AG04450 (cell line): ENCODE data around the gene TTLL7. TPM values are rescaled to one million over a fixed set of nuclear protein-coding genes. Genes with fewer than 3 reads are reported as not detected.

Experiments used
- CTCF ChIA-PET: fragments of 300-600, 350-600 bp; formaldehyde crosslinking; extraction: SDS; loops from one replicate; lab custom pipeline; 2022; ENCODE audit warnings: antibody characterized with exemption, inconsistent platforms; lab: Charles Lee
- POLR2A ChIA-PET: fragments of 350-600 bp; formaldehyde crosslinking; extraction: SDS; loops from one replicate; lab custom pipeline; 2021; ENCODE audit warnings: antibody characterized with exemption, inconsistent platforms; lab: Yijun Ruan, JAX
- DNase-seq: peaks from one replicate; pipeline ENCODE4 v3.0.0-alpha.2; 2011; ENCODE audit warnings: low read depth, low spot score
- H3K27ac ChIP-seq: one replicate; pipeline ENCODE4 v1.5.1; 2012; ENCODE audit warnings: low read depth, low read length, control low read depth
- H3K27me3 ChIP-seq: one replicate; pipeline ENCODE4 v1.6.0; 2012; ENCODE audit warnings: low read length; ENCODE audit not compliant: control insufficient read depth, insufficient read depth
- H3K4me3 ChIP-seq: 2 replicates; pipeline ENCODE4 v1.5.1; 2011; ENCODE audit warnings: mild to moderate bottlenecking, low read depth, low read length, control low read depth
- H3K9me3 ChIP-seq: 2 replicates; pipeline ENCODE4 v1.5.1; 2012; ENCODE audit warnings: low read length; ENCODE audit not compliant: control insufficient read depth, insufficient read depth
- CTCF ChIP-seq: IDR thresholded peaks from 2 replicates; pipeline ENCODE4 v1.5.1; 2011; ENCODE audit warnings: low read depth, low read length, control low read depth, inconsistent platforms
- polyA plus RNA-seq: library from polyadenylated mRNA; depleted of rRNA; stranded (reverse); fragments of >200 nt; gene quantifications from 2 replicates; pipeline ENCODE4 v1.2.3, GENCODE V29; 2011

The TTLL7 gene
- polyA plus RNA-seq, 1 experiment, result 17.9 TPM

GRCh38 chr1:83845437-83846071 lies 153.4 kb downstream of the TTLL7 start:
- POLR2A ChIA-PET, result no interaction called here
- no peak for DNase-seq
- no peak for TF ChIP-seq CTCF

GRCh38 chr1:83844546-83844945 lies 154.4 kb downstream of the TTLL7 start:
- H3K4me3 ChIP-seq, result no peak overlapping the region
- H3K27me3 ChIP-seq, result peaks cover 2% of the 10 kb centered on the region
- ChIA-PET POLR2A (no interaction called here), CTCF (no interaction called here)
- no peak for DNase-seq
- TF ChIP-seq CTCF, result no peak
- H3K27ac ChIP-seq, result no peak overlapping the region
- H3K9me3 ChIP-seq, result no peaks in the 10 kb centered on the region

More at GRCh38 chr1:83845437-83846071, 153.4 kb downstream of the TTLL7 start:
- Histone ChIP-seq H3K9me3 (no peaks in the 10 kb centered on the region), H3K4me3 (no peak overlapping the region), H3K27me3 (peaks cover 4% of the 10 kb centered on the region), H3K27ac (no peak overlapping the region)
- CTCF ChIA-PET, result interaction anchor here (0.9 kb wide), 1 partner anchor 14 kb away, joined by 3 read pairs; no protein-coding TSS in a partner anchor

GRCh38 chr1:83839566-83840173 lies 159.3 kb downstream of the TTLL7 start:
- no peak for DNase-seq
- POLR2A ChIA-PET, result no interaction called here
- Histone ChIP-seq H3K9me3 (no peaks in the 10 kb centered on the region), H3K27ac (no peak overlapping the region), H3K27me3 (no peaks in the 10 kb centered on the region), H3K4me3 (no peak overlapping the region)
- CTCF ChIA-PET, result no interaction called here
- no peak for TF ChIP-seq CTCF

- H3K4me3 ChIP-seq, result no peak overlapping the region
- ChIA-PET POLR2A (no interaction called here), CTCF (no interaction called here)
- no peaks in the 10 kb centered on the region for H3K9me3 ChIP-seq
- H3K27me3 ChIP-seq, result no peaks in the 10 kb centered on the region
- no peak overlapping the region for H3K27ac ChIP-seq
- DNase-seq, result no peak
- no peak for TF ChIP-seq CTCF
These were observed 160.4 kb downstream of the TTLL7 start for GRCh38 chr1:83838573-83838972.

GRCh38 chr1:83836543-83836942 lies 162.4 kb downstream of the TTLL7 start:
- CTCF ChIA-PET, result no interaction called here
- TF ChIP-seq CTCF, result no peak
- no peaks in the 10 kb centered on the region for H3K27me3 ChIP-seq
- H3K4me3 ChIP-seq, result no peak overlapping the region
- no peaks in the 10 kb centered on the region for H3K9me3 ChIP-seq
- DNase-seq, result no peak
- no peak overlapping the region for H3K27ac ChIP-seq
- POLR2A ChIA-PET, result no interaction called here
